Ramos (cell line): Measurements from ENCODE around the gene FAM240A.

Experiments used
- in situ Hi-C: fragments of 300-500 bp; cut with MboI; formaldehyde crosslinking; loops from one replicate; pipeline ENCODE4 v1.14.3; 2022; ENCODE audit warnings: low sequenced_read_pairs; ENCODE audit not compliant: unreplicated experiment

The FAM240A gene

GRCh38 chr3:46660003-46660402, 47.7 kb downstream of the FAM240A start:
- in situ Hi-C loops, result no loop called here

- in situ Hi-C loops, result no loop called here
Observed at GRCh38 chr3:46660543-46661523, 48.5 kb downstream of the FAM240A start.

- in situ Hi-C loops, result no loop called here
Observed at GRCh38 chr3:46661776-46662766, 49.7 kb downstream of the FAM240A start.

- in situ Hi-C loops, result no loop called here
Observed at GRCh38 chr3:46662771-46663551, 50.6 kb downstream of the FAM240A start.

- in situ Hi-C loops, result no loop called here
Observed at GRCh38 chr3:46663591-46664135, 51.3 kb downstream of the FAM240A start.

- in situ Hi-C loops, result no loop called here
Observed at GRCh38 chr3:46664188-46664970, 52.1 kb downstream of the FAM240A start.

- in situ Hi-C loops, result no loop called here
Observed at GRCh38 chr3:46664971-46665762, 52.8 kb downstream of the FAM240A start.

- in situ Hi-C loops, result no loop called here
Observed at GRCh38 chr3:46665763-46666452, 53.6 kb downstream of the FAM240A start.

GRCh38 chr3:46666453-46666845, 54.1 kb downstream of the FAM240A start:
- in situ Hi-C loops, result no loop called here

- in situ Hi-C loops, result no loop called here
Observed at GRCh38 chr3:46667061-46667621, 54.8 kb downstream of the FAM240A start.

GRCh38 chr3:46667657-46668056, 55.3 kb downstream of the FAM240A start:
- in situ Hi-C loops, result no loop called here

GRCh38 chr3:46668116-46668515, 55.8 kb downstream of the FAM240A start:
- in situ Hi-C loops, result no loop called here

- in situ Hi-C loops, result no loop called here
Observed at GRCh38 chr3:46668591-46668990, 56.3 kb downstream of the FAM240A start.

GRCh38 chr3:46669191-46669999, 57.1 kb downstream of the FAM240A start:
- in situ Hi-C loops, result no loop called here

GRCh38 chr3:46670000-46670890, 57.9 kb downstream of the FAM240A start:
- in situ Hi-C loops, result no loop called here
